CD4-positive, alpha-beta T cell treated with Interleukin-2 at 100 ng/mL for 4 hours (primary cell): Measurements from ENCODE around the gene MS4A7.
A peak's percentile ranks its signal among the peaks of the same experiment; 100 is the strongest.

Experiments
- DNase-seq: peaks from one replicate; pipeline ENCODE4 v3.0.0-alpha.2; 2020; ENCODE audit warnings: low spot score

Gene MS4A7

GRCh38 chr11:60371386-60371785 is 6.9 kb upstream of the MS4A7 start:
- no peak for DNase-seq

GRCh38 chr11:60371854-60372253 is 6.5 kb upstream of the MS4A7 start:
- DNase-seq = no peak

GRCh38 chr11:60372767-60373166 is 5.6 kb upstream of the MS4A7 start:
- DNase-seq = no peak

GRCh38 chr11:60375316-60375715 is 3.0 kb upstream of the MS4A7 start:
- DNase-seq = no peak

- DNase-seq = no peak
These were observed 1.7 kb upstream of the MS4A7 start for GRCh38 chr11:60376601-60377000.

GRCh38 chr11:60377401-60378136 is 763 bp upstream of the MS4A7 start:
- peak; percentile 2 for DNase-seq

- DNase-seq = no peak
These were observed 11.1 kb downstream of the MS4A7 start for GRCh38 chr11:60389279-60389910.

GRCh38 chr11:60390419-60390818 is 12.1 kb downstream of the MS4A7 start:
- DNase-seq = no peak

- no peak for DNase-seq
These were observed 14.0 kb downstream of the MS4A7 start for GRCh38 chr11:60392361-60392760.

GRCh38 chr11:60393016-60393415 is 14.7 kb downstream of the MS4A7 start:
- no peak for DNase-seq

GRCh38 chr11:60394666-60395380 is 16.5 kb downstream of the MS4A7 start:
- no peak for DNase-seq

- no peak for DNase-seq
These were observed 18.1 kb downstream of the MS4A7 start, which contains the start of gene MS4A14 for GRCh38 chr11:60396382-60396781. Gene MS4A14 (plus strand): TSS chr11:60396459. CDS start chr11:60396579, 120 bp downstream.

- no peak for DNase-seq
These were observed 18.5 kb downstream of the MS4A7 start for GRCh38 chr11:60396799-60397198.

GRCh38 chr11:60420015-60420414 is 41.7 kb downstream of the MS4A7 start:
- no peak for DNase-seq

GRCh38 chr11:60422609-60423008 is 44.3 kb downstream of the MS4A7 start:
- DNase-seq = no peak

GRCh38 chr11:60428517-60428916 is 50.2 kb downstream of the MS4A7 start:
- DNase-seq = no peak

GRCh38 chr11:60429272-60429671 is 50.9 kb downstream of the MS4A7 start, which contains the start of gene MS4A5:
Gene MS4A5 (plus strand): TSS chr11:60429572. CDS start chr11:60429675, 103 bp downstream.
- DNase-seq = no peak

- DNase-seq = no peak
These were observed 52.9 kb downstream of the MS4A7 start for GRCh38 chr11:60431251-60431650.

- no peak for DNase-seq
These were observed 55.1 kb downstream of the MS4A7 start for GRCh38 chr11:60433401-60433800.
